CD4-positive, alpha-beta T cell (primary cell): ENCODE measurements around the gene NADK2. TPM values are rescaled to one million over a fixed set of nuclear protein-coding genes. Genes with fewer than 3 reads are reported as not detected.

Experiments
- ATAC-seq: fragments of 200-7000 bp; cut with Tn5 transposase; one replicate; pipeline ENCODE4 v1.10.0; 2022; ENCODE audit warnings: mild to moderate bottlenecking; ENCODE audit not compliant: poor library complexity
- CTCF ChIA-PET: fragments of 350-600 bp; sonication (Branson Sonifier 250); formaldehyde crosslinking; loops from one replicate; lab custom pipeline; 2021; ENCODE audit warnings: antibody characterized with exemption, inconsistent platforms; lab: Charles Lee
- POLR2A ChIA-PET: fragments of 350-600 bp; sonication (Branson Sonifier 250); formaldehyde crosslinking; loops from one replicate; lab custom pipeline; 2021; ENCODE audit warnings: antibody characterized with exemption, inconsistent platforms; lab: Charles Lee
- DNase-seq, 14 experiments: peaks; one replicate each; pipeline ENCODE4 v3.0.0-alpha.2; 2013 to 2020; ENCODE audit warnings: mixed read lengths in 2 of 14
- H3K27ac ChIP-seq, 2 donors: one replicate each; pipeline versions ENCODE4 v1.5.1 to v1.7.0; 2013; ENCODE audit warnings: low read length in 2 of 2, low read depth in 1 of 2, mild to moderate bottlenecking in 1 of 2
- H3K27me3 ChIP-seq, 2 experiments: 1 replicate in 1 of 2; 2 replicates in 1 of 2; pipeline versions ENCODE4 v1.6.1 to v1.7.0; 2013; ENCODE audit warnings: low read length in 2 of 2, control low read depth in 1 of 2, mild to moderate bottlenecking in 1 of 2, moderate library complexity in 1 of 2; ENCODE audit not compliant: insufficient read depth in 2 of 2, control insufficient read depth in 1 of 2
- H3K36me3 ChIP-seq: one replicate; pipeline ENCODE4 v1.6.1; 2013; ENCODE audit warnings: low read length, control low read depth; ENCODE audit not compliant: insufficient read depth
- H3K4me1 ChIP-seq: one replicate; pipeline ENCODE4 v1.6.1; 2013; ENCODE audit warnings: low read length, control low read depth; ENCODE audit not compliant: insufficient read depth
- H3K4me3 ChIP-seq: one replicate; pipeline ENCODE4 v1.5.1; 2013; ENCODE audit warnings: mild to moderate bottlenecking, low read length, moderate library complexity
- H3K9me3 ChIP-seq, 2 experiments: 1 replicate in 1 of 2; 2 replicates in 1 of 2; pipeline versions ENCODE4 v1.6.1 to v1.7.0; 2013; ENCODE audit warnings: low read length in 2 of 2, mild to moderate bottlenecking in 2 of 2, control low read depth in 1 of 2, moderate library complexity in 1 of 2; ENCODE audit not compliant: control insufficient read depth in 1 of 2, insufficient read depth in 1 of 2
- H3K27ac Mint-ChIP-seq: one replicate; pipeline ENCODE4 v1.8.0; 2020; ENCODE audit warnings: mixed read lengths
- H3K27me3 Mint-ChIP-seq: one replicate; pipeline ENCODE4 v1.8.0; 2021; ENCODE audit warnings: mixed read lengths
- H3K36me3 Mint-ChIP-seq: one replicate; pipeline ENCODE4 v1.8.0; 2021; ENCODE audit warnings: low read depth, mixed read lengths
- H3K4me1 Mint-ChIP-seq: one replicate; pipeline ENCODE4 v1.8.0; 2021; ENCODE audit warnings: low read depth, mixed read lengths
- H3K4me3 Mint-ChIP-seq: one replicate; pipeline ENCODE4 v1.8.0; 2020; ENCODE audit warnings: mild to moderate bottlenecking, mixed read lengths
- H3K9me3 Mint-ChIP-seq: one replicate; pipeline ENCODE4 v1.8.0; 2020; ENCODE audit warnings: mixed read lengths
- CTCF ChIP-seq: fragments of 200-600 bp; IDR thresholded peaks from one replicate; pipeline ENCODE4 v1.8.0; 2022; ENCODE audit warnings: antibody characterized with exemption, mild to moderate bottlenecking
- intact Hi-C, 2 experiments: fragments of 100-400 bp; cut with DNase I in 1 of 2; cut with micrococcal nuclease in 1 of 2; formaldehyde crosslinking; loops; one replicate each; pipeline versions ENCODE4 v1.15.1 to v1.9.0; 2023 to 2025; cut with DNase I, micrococcal nuclease
- total RNA-seq, 174 experiments: library from RNA in 2 of 174; stranded (reverse) in 2 of 174; gene quantifications; one replicate each; pipeline ENCODE4 v1.2.3 and lab custom pipeline; 2021 to 2026

NADK2 gene
- total RNA-seq, 2 experiments from 2014 or later: 12.5 to 13.3 TPM

GRCh38 chr5:36281626-36282025 is 39.9 kb upstream of the NADK2 start:
- Mint-ChIP-seq H3K4me1 (no peaks in the 10 kb centered on the region), H3K36me3 (no peaks in the 10 kb centered on the region), H3K4me3 (no peak overlapping the region), H3K9me3 (no peaks in the 10 kb centered on the region), H3K27ac (no peak overlapping the region), H3K27me3 (no peaks in the 10 kb centered on the region)
- no peaks in the 10 kb centered on the region for H3K4me1 ChIP-seq
- POLR2A ChIA-PET: no interaction called here
- no peaks in the 10 kb centered on the region for H3K9me3 ChIP-seq
- ATAC-seq (no peak), DNase-seq (no peak)
- intact Hi-C loops: no loop called here
- TF ChIP-seq CTCF: no peak
- no peaks in the 10 kb centered on the region for H3K27me3 ChIP-seq
- no peaks in the 10 kb centered on the region for H3K36me3 ChIP-seq
- no peak overlapping the region for H3K4me3 ChIP-seq
- CTCF ChIA-PET: no interaction called here
- no peak overlapping the region for H3K27ac ChIP-seq

GRCh38 chr5:36279054-36279698 is 37.5 kb upstream of the NADK2 start:
- ATAC-seq (no peak), DNase-seq (no peak)
- CTCF ChIA-PET: no interaction called here
- POLR2A ChIA-PET: no interaction called here
- TF ChIP-seq CTCF: no peak
- Histone ChIP-seq H3K27ac (no peak overlapping the region), H3K9me3 (no peaks in the 10 kb centered on the region), H3K36me3 (no peaks in the 10 kb centered on the region), H3K4me1 (no peaks in the 10 kb centered on the region), H3K27me3 (no peaks in the 10 kb centered on the region), H3K4me3 (no peak overlapping the region)
- H3K27me3 Mint-ChIP-seq: no peaks in the 10 kb centered on the region
- no peaks in the 10 kb centered on the region for H3K36me3 Mint-ChIP-seq
- no peaks in the 10 kb centered on the region for H3K4me1 Mint-ChIP-seq
- H3K27ac Mint-ChIP-seq: no peak overlapping the region
- intact Hi-C loops: no loop called here
- no peak overlapping the region for H3K4me3 Mint-ChIP-seq
- H3K9me3 Mint-ChIP-seq: no peaks in the 10 kb centered on the region

GRCh38 chr5:36277521-36278176 is 35.9 kb upstream of the NADK2 start:
- peak in 1 of 14 experiments; percentile 10 for DNase-seq
- CTCF ChIA-PET: interaction anchor here (1.4 kb wide), 1 partner anchor 9 kb away, joined by 3 read pairs; no protein-coding TSS in a partner anchor
- Mint-ChIP-seq H3K27ac (no peak overlapping the region), H3K36me3 (no peaks in the 10 kb centered on the region), H3K4me3 (no peak overlapping the region), H3K4me1 (no peaks in the 10 kb centered on the region), H3K27me3 (peaks cover 8% of the 10 kb centered on the region), H3K9me3 (no peaks in the 10 kb centered on the region)
- POLR2A ChIA-PET: interaction anchor here (0.5 kb wide), 1 partner anchor 10 kb away, joined by 3 read pairs; no protein-coding TSS in a partner anchor
- Histone ChIP-seq H3K4me3 (no peak overlapping the region), H3K9me3 (no peaks in the 10 kb centered on the region), H3K36me3 (no peaks in the 10 kb centered on the region), H3K27ac (no peak overlapping the region), H3K4me1 (no peaks in the 10 kb centered on the region), H3K27me3 (no peaks in the 10 kb centered on the region)
- ATAC-seq: no peak
- TF ChIP-seq CTCF: no peak
- intact Hi-C loops: no loop called here
